GOT3 (cell line): ENCODE data around the gene PPP4R2.
A peak's percentile ranks its signal among the peaks of the same experiment; 100 is the strongest.

ENCODE experiments used
- DNase-seq: peaks from one replicate; lab custom pipeline; 2025; ENCODE audit warnings: mixed read lengths; lab: John Stamatoyannopoulos, UW

Gene PPP4R2

DNA sequence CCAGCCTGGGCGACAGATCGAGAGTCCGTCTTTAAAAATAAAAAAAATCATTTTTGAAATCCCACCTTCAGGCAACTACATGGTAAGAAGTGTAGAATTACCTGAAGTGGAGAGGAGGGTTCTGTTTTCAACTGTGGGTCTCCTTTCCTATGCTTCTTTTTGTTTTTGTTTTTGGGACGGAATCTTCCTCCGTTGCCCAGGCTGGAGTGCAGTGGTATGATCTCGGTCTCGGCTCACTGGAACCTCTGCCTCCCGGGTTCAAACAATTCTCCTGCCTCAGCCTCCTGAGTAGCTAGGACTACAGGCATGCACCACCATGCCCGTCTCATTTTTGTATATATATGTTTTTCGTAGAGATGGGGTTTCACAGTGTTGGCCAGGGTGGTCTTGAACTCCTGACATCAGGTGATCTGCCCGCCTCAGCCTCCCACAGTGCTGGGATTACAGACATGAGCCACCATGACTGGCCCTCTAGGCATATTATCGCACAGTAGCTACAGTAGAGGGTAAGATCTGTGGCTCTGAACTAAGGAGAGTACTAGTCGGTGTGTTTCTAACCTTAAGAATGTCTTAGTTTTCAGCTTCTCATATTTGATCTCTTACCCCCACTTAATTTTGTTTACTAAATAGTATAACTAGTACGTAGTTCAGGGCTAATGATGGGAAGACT lies 73.3 kb downstream of the PPP4R2 start:
- no peak for DNase-seq

DNA sequence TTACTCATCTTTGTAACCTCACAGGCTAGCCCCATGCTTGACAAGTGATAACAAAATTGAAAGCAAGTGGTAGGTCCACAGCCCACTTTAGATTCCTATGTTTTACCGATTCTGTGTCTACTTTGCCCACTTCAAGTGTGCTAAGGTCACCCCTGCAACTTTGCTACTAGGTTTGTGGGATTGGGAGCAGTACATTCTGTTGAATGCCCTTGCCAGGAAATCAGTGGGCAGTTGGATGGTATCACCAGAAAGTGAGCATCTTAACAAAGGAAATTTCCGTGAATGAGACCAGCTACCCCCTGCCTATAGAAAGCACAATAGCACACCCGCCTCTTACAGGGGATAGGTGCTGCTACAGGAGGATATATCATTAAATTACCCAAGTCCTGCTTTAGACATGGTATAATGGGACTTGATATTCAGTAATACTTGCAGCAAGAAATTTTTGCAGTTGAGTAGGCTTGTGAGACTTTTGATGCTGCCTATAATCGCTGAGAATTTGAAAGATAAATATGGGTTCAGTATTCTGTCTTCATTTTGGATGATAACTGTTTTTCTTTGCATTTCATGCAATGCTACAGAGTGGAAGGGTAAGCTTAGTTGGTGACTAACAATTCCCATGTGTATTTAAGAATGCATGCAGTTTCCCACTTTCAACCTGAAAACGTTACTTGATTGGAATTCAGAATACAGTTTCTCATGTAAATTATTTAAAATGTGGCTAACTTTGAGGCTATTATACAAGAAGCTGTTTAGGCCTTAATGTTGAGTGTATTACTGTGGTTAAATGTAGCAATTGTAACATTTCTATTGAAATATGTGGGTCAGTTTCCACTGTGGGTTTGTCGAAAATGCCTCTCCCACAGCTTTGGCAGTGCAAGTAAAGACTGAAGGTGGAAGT lies 74.3 kb downstream of the PPP4R2 start:
- no peak for DNase-seq

DNA sequence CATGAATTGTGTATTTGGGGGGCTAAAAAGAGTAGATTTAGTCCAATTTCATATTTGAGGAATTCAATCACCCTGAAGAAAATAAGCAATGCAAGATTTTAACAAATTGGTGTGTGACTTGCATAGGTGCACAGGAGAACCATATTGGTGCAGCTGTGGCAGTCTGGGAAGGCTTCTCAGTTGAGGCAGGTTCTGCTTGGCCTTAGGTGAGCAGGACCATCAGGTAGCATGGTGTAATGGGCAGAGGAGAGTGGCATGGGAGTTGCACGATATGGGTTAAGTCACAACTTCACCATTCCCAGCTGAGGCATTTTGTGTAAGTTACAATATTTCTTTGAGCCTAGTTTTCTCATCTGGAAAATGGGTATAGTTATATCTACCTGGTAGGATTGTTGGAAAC lies 75.3 kb downstream of the PPP4R2 start:
- DNase-seq, result no peak

DNA sequence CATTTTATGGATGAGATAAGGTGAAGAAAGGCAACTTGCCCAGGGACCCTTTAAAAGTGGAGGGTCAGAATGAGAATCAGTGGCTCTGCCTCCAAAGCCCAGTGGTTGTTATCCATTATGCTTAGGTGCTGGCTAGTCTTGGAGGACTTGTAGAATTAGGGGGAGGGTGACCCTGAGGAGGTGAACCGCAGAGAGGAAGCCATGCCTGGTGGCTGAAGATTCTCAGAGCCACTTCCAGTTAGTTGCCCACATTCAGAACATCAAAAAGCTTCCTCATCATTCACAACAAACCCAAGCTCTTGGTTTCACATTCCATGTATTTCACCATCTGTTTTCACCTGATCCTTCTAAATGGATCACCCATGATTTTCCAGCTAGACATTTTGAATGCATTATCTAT lies 76.0 kb downstream of the PPP4R2 start:
- no peak for DNase-seq

DNA sequence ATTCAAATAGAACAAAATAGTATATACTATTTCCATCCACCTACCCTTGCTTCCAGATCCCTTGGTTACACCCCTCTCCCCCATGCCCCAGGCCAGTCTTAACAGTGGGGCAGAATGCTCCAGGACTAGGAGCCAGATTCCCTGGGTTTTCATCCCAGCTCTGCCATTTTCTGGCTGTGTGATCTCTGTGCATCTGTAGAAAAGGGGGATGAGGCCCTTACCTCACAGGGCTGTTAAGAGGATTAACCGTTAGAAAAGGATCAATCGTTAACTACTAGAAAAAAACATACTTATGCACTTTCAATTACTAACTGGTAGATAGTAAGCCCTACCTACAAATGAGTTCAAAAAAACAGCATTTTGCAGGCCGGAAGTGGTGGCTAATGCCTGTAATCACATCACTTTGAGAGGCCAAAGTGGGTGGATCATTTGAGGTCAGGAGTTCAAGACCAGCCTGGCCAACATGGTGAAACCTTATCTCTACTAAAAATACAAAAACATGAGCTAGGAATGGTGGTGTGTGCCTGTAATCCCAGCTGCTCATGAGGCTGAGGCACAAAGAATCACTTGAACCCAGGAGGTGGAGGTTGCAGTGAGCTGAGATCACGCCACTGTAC lies 76.6 kb downstream of the PPP4R2 start:
- no peak for DNase-seq

DNA sequence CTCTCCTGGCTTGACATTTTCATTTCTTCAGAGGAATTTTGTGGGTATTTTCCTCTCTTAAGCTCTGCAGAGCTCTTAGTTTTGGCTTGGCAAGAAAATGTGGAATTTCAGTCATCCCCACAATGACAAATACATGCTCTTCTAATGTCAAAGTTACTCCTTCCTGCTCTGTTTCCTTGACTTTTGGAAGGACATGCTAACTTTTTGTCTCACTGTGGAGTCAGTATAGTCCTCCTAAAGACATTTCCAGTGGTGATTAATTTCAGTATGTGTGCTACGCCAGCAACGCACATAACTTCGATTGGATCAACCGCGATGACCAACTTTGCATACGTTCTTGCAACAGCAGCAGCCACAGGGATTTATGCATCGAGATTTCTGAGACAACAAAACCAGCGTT lies 78.2 kb downstream of the PPP4R2 start:
- DNase-seq, result no peak

DNA sequence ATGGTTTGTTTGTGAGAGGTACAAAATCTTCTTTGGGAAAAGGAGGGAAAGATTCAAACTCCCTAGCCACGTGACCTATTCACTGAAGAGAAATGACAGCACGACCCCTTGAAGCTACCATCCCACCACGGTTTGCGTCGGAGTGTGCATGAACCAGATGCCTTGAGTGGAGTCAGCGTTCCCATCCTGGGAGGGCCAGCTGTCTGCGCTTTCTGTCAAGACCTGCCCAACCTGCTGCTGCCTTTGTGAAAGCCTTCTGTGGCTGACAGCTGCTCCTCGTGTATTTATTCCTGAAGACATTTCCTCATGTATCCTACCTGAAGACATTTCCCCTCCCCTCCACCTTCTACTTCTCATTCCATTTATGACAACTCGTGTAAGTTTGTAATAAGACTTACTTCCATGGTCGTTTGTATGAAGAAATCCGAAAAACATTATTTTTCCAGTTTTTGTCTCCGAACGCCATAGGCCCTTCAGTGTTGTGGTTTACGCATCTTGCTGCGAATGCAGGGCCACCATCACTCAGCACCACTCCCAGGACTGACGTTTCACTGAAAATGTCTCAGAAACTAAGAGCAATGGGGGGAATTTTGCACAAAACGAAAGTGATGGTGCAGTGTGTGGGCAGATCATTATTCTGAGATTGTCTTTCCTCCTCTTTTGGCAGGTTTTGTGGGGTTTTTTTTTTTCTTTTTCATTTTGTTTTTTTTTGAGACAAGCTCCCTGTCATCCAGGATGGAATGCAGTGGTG lies 83.8 kb downstream of the PPP4R2 start:
- no peak for DNase-seq

DNA sequence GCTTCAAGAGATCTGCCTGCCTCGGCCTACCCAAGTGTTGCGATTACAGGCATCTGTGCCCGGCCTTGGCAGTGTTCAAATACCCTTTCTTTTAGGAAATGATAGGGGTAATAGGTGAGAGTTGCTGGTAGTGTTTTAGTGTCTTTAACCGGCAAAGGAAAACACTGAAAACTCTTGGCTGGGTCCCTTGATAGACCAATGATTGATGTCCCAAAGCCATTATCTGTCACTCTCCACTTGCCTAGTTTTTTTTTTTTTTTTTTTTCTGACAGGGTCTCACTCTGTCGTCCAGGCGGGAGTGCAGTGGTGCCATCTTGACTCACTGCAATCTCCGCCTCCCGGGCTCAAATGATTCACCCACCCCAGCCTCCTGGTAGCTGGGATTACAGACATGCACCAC lies 84.5 kb downstream of the PPP4R2 start:
- DNase-seq, result no peak

DNA sequence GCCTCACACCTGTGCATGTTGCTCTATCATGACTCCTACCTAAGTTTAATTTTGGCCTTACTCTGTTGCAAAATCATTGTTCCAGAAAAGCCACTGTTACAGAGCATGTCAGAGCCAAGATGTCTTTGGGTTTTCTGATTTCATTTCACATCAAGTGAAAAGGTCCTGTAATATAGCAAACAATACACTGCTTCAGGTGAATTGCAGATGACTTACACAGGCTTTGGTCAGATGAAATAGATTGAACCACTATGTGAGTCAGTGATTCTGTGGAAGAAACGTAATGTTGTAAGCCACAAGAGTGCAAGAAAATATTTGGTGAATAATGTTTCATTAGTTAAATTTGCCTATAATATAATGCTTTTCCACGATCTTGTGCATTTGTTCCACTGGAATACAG lies 87.6 kb downstream of the PPP4R2 start:
- no peak for DNase-seq

DNA sequence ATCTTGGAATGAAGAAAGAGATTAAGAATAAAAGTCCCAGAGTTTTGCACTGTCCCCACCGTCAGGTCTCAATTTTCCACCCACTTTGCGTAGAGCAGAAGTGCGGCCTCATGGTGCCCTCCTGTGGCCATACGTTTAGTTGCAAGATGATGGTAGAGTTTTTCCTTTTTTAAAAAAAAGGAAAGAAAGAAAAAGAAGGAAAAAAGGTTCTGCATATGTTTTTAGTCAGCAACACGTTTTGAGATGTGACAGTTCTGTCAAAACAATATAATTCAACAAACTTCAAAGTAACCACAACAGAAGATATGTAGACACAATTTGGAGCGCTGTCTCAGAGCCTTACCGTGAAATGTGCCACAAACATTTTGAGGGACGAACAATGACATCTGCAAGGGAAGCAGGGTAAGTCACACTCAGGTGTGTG lies 89.5 kb downstream of the PPP4R2 start:
- no peak for DNase-seq

DNA sequence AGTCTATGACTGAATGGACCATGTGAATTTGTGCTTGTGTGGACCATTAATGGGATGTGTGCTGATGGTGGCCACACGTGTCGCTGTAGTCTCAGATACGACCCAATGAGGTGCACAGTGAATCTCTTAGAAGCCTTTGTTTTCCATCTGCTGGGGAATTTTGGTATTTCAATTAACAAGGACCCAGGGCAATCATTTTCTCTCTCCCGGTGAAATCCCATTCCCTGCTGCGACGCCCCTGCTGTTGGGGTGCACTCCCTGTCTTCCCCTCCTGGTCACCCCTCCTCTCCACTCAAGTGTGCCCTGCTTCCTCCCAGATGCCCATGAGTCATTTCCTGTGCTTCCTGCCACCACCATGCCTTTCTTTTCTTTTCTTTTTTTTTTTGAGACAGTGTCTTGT lies 97.5 kb downstream of the PPP4R2 start:
- no peak for DNase-seq

DNA sequence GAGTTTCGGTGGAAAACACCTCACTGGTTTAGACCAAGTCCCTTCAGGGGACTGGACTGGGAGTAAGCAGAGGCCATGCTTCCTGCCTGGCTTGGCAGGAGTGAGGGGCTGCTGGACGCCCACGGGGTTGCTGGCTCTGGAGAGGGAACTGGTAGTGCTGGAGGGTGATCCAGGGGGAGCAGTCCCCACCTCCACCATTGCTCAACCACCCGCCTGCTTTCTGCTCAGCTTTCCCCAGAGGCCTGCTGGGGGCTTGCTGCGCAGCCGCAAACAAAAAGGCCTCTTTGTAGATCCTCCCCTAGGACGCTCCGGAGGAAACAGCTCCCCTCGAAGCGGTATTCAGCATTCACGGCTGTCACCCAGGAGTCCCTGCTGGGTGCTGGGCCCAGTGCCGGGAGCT lies 98.3 kb downstream of the PPP4R2 start:
- no peak for DNase-seq

DNA sequence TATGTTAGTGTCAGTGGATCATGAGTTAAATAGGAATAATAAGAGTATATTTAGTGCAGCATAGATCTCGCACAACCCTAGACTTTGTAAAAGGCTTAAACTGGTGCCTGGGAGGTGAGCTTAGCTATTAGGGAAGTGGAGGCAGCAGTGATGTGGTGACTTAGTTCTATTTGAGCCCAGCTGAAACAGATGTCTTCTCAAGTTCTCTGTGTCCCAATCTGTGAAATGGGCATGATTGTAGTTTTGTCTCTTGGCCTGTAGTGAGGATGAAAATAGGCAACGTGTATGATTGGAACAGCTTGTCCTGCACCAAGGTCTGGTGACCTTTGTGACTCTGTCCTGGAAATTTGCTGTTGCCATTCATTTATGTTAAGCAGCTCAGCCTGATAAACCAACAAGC lies 99.6 kb downstream of the PPP4R2 start:
- DNase-seq, result no peak

DNA sequence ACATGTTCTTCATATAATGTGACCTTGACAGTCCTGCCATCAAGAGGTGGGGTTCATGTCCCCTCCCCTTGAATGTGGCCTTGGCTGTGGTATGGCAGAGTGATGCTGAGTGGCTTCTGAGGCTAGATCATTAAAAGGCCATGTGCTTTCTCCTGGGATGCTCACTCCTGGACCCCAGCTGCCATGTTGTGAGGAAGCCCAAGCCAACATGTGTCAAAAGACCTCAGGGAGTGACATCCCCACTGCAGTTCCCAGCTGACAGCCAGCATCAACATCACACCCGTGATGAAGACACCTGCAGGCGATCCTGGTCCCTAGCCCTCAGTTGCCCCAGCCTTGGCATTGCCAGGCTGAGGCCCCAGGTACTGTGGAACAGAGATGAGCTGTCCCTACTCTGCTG lies 101.4 kb downstream of the PPP4R2 start:
- no peak for DNase-seq

DNA sequence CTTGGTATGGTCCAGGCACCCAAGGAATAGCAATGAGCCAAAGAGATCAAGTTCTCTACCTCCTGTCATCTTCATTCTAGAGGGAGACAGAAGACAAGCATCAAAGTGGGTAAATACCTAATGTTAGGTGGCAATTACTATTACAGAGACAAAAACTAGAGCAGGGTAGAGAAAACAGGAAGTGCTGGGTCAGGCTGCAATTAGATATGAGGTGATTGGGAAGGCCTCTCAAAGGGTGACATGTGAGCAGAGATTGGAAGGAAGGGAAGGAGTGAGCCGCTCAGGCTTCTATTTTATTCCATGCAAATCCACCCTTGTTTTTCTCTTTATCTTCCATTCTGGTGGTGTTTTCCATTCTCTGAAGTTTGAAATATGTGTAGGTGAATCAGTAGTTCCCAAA lies 102.3 kb downstream of the PPP4R2 start:
- DNase-seq, result no peak

DNA sequence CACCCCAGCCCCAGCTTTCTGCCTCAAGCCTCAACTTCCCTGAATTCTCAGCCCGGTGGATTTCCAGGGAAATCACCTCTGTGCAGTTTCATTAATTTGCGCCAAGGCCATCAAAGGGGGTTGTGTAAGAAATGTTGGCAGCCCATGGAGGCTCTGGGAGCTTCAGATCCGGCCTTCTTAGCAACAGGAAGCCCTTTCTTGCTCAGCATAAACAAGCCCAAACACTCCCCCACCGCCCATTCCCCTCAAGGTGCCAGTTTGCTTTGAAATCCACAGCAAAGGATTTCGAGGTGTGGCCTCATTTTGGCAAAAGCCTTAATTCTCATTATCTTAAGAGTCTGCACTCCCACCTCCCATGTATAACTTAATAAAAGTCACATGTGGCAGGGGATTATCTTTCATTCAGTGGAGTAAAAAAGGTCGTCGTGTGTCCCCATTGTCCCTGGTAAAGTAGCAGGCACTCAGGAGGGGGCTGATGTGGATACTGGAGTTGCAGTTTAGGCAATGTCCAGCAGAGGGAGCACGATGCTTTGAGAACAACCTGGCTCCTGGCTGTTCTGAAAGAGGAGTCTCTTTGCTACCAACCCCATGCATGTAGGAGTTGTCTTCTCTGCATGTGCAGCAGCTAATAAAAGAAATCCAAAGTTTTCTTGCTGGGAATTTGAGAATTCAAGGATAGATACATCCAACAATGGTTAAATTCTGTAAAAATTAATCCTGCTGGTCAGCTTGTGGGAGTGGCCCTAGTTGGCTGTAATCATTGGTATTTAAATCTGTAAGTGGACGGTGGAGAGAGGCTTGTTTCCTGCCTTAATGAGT lies 104.3 kb downstream of the PPP4R2 start:
- peak; percentile 13 for DNase-seq

DNA sequence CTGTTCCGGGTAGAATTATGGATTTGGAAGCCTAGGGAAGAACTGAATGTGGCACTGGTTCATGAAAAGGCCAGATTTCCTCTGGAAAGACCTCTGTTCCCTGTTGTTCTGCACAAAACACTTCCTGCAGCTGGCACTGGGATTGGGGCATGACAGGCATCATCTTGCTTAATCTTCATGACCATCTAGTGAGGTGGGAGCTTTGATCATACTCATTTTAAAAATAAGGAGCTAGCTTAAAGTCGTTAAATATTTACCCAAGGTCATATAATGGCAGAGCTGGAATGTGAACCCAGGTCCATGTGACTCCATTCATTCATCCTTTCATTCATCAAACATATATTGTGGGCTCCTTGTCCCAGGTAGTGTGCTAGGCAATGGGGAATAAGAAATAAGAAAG lies 105.3 kb downstream of the PPP4R2 start:
- DNase-seq, result no peak

DNA sequence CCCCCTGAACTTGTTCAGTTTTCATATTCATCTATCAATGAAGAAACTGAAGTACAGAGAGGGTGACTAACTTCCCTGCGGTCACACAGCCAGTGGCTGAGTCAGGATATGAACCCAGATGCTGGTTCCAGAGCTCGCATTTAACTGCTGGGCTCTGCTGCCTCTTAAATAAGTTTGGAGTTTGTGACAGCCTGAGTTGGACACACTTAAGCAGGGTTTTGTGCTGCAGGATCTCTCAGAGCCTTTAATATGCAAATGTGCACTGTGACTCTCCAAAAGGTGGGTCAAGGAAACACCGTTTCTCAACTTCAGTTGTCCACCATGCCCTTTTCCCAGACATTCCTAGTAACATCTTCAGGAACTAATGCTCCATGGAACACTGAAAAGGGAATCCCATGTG lies 110.6 kb downstream of the PPP4R2 start:
- DNase-seq, result no peak

DNA sequence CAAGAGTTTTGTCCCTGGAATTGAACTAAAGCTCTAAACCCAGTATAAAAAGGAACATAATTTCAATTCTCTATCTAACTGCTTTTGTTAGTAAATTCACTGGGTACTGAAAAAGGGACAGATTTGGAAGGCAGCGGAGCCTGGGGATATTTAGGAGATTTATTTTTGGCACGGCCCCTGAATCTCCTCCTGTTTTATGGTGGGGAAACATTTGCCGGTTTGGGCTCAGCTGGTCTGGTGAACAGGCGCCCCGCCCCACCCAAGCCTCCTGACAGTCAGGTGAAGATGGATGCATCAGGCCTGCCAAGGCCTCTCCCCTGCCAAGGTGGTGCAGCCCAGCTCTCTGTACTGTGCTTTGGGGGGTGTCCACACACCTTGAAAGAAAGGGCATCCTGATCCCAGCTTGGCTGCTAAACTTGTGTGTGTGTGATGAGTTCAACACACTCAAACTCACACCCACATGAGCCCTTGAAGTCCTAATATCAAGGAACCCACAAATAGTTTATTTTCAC lies 111.1 kb downstream of the PPP4R2 start:
- no peak for DNase-seq

DNA sequence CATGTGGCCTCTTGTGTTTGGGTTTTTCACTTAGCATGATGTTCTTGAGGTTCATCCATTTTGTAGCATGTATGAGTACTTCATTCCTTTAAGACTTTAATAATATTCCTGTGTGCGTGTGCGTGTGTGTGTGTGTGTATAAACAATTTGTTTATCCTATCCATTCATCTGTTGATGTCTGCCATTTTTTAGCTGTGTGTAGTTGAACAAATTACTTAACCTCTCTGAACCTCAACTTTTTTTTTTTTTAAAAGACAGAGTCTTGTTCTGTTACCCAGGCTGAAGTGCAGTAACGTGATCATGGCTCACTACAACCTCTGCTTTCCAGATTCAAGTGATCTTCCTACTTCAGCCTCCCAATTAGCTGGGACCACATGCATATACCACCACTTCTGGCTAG lies 112.1 kb downstream of the PPP4R2 start:
- DNase-seq, result no peak

DNA sequence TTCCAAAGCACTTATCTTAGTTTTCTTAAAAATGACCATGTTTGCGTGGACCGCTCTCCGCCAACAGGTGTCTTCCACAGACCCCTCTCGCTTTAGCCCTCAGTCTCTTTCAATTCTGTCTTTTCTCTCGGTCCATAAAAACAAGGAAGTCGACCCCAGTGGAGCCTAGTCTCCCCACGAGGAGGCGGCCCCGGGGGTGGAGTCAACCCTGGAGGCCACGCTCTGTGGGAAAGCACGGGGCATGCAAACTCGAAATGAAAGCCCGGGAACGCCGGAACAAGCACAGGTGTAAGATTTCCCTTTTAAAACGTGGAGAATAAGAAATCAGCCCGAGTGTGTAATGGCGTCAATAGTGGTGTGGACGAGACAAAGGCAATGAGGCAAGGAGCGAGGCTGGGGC lies 113.9 kb downstream of the PPP4R2 start:
- DNase-seq, result no peak
